Sigmoid colon (tissue), 7 donors: Measurements from ENCODE around the gene GYG1. TPM values are rescaled to one million over a fixed set of nuclear protein-coding genes. Genes with fewer than 3 reads are reported as not detected.

Experiments
- DNase-seq: peaks from one replicate; pipeline ENCODE4 v3.0.0-alpha.2; 2019
- H3K27ac ChIP-seq, 4 donors: fragments of 200-600 bp; sonication (generic); one replicate each; pipeline ENCODE4 v1.5.1; 2016 to 2019; ENCODE audit warnings: mild to moderate bottlenecking in 1 of 4
- H3K27me3 ChIP-seq, 3 donors: fragments of 200-600 bp; sonication (generic); one replicate each; pipeline ENCODE4 v1.5.1; 2019; ENCODE audit warnings: mild to moderate bottlenecking in 1 of 3
- H3K36me3 ChIP-seq, 4 donors: fragments of 200-600 bp; sonication (generic); one replicate each; pipeline ENCODE4 v1.5.1; 2016 to 2019
- H3K4me1 ChIP-seq, 4 donors: fragments of 200-600 bp; sonication (generic); one replicate each; pipeline ENCODE4 v1.5.1; 2017 to 2019
- H3K4me3 ChIP-seq, 4 donors: fragments of 200-600 bp; sonication (generic); one replicate each; pipeline ENCODE4 v1.5.1; 2017 to 2019; ENCODE audit warnings: mild to moderate bottlenecking in 2 of 4, moderate library complexity in 1 of 4
- H3K9me3 ChIP-seq, 4 donors: fragments of 200-600 bp in 3 of 4; sonication (generic) in 3 of 4; one replicate each; pipeline versions ENCODE4 v1.5.1 to v1.6.1; 2013 to 2019
- CTCF ChIP-seq, 4 experiments: fragments of 450-650 bp in 3 of 4; fragments of 200-600 bp in 1 of 4; IDR thresholded peaks; one replicate each; pipeline ENCODE4 v1.5.1; 2016 to 2019; ENCODE audit warnings: antibody characterized with exemption in 4 of 4, mild to moderate bottlenecking in 3 of 4, moderate library complexity in 2 of 4
- EP300 ChIP-seq, 4 donors: sonication (generic); formaldehyde crosslinking; IDR thresholded peaks; one replicate each; pipeline ENCODE4 v1.6.1; 2017; ENCODE audit warnings: antibody characterized with exemption in 4 of 4
- POLR2A ChIP-seq, 2 donors: fragments of 450-650 bp; IDR thresholded peaks; one replicate each; pipeline ENCODE4 v1.6.1; 2016; ENCODE audit warnings: antibody characterized with exemption in 2 of 2, mild to moderate bottlenecking in 2 of 2, moderate library complexity in 2 of 2
- POLR2AphosphoS5 ChIP-seq, 4 donors: sonication (generic); formaldehyde crosslinking; IDR thresholded peaks; one replicate each; pipeline ENCODE4 v1.6.1; 2017; ENCODE audit warnings: antibody characterized with exemption in 4 of 4
- WGBS, 2 donors: extraction: QIAGEN DNeasy Blood & Tissue Kit; methylation state at CpG; one replicate each; pipeline ENCODE4 v1.1.7; 2013; 5-methylcytosine and 5-hydroxymethylcytosine counted together
- intact Hi-C: fragments of 100-400 bp; cut with DNase I; formaldehyde crosslinking; loops from one replicate; pipeline ENCODE4 v1.15.1; 2023
- polyA plus RNA-seq, 3 donors: library from polyadenylated mRNA; stranded (reverse); fragments of 200-250 nt; gene quantifications; one replicate each; pipeline ENCODE4 v1.2.3, GENCODE V29; 2013
- total RNA-seq, 4 donors: library from RNA; depleted of rRNA; stranded (reverse); fragments of >200 nt; gene quantifications; one replicate each; pipeline ENCODE4 v1.1.0, GENCODE V29; 2016
- donor health status: healthy with polysubstance abuse.
- donor health status: Bipolar disorder and iron deficiency.
- donor health status: healthy.

GYG1 gene
- total and polyA plus RNA-seq, 7 donors = 31.8 to 213 (median 142) TPM

- Histone ChIP-seq H3K9me3 (no peaks in the 10 kb centered on the region), H3K36me3 (peaks cover 0 to 59% (median 9%) of the 10 kb centered on the region in 4 donors), H3K4me3 (no peak overlapping the region), H3K4me1 (peaks cover 0 to 72% (median 61%) of the 10 kb centered on the region in 4 donors), H3K27me3 (no peaks in the 10 kb centered on the region), H3K27ac (peak overlapping the region; percentile 45 to 73 (median 61))
- WGBS, 2 donors = 85 to 91% methylated on average over 9 of the region's 9 CpGs
- no peak for DNase-seq
- intact Hi-C loops = no loop called here
- TF ChIP-seq EP300 (IDR thresholded peaks at IDR 0.05) (no peak), POLR2AphosphoS5 (IDR thresholded peaks at IDR 0.05) (peak in 2 of 4 donors; percentile 15 to 22), CTCF (IDR thresholded peaks at IDR 0.05) (no peak), POLR2A (IDR thresholded peaks at IDR 0.05) (no peak)
Measured at GRCh38 chr3:149016669-149017541, 25.6 kb downstream of the GYG1 start.

GRCh38 chr3:149018247-149018646 is 26.9 kb downstream of the GYG1 start:
- peaks cover 0 to 84% (median 69%) of the 10 kb centered on the region in 4 donors for H3K4me1 ChIP-seq
- H3K27ac ChIP-seq = peak overlapping the region; percentile 30 to 71 (median 58)
- TF ChIP-seq POLR2AphosphoS5 (IDR thresholded peaks at IDR 0.05) (no peak), CTCF (IDR thresholded peaks at IDR 0.05) (no peak), EP300 (IDR thresholded peaks at IDR 0.05) (no peak), POLR2A (IDR thresholded peaks at IDR 0.05) (no peak)
- no peak overlapping the region for H3K4me3 ChIP-seq
- no peaks in the 10 kb centered on the region for H3K27me3 ChIP-seq
- H3K9me3 ChIP-seq = no peaks in the 10 kb centered on the region
- no peak for DNase-seq
- 76 to 98% methylated on average over 1 of the region's 1 CpG for WGBS, 2 donors
- peaks cover 0 to 53% (median 10%) of the 10 kb centered on the region in 4 donors for H3K36me3 ChIP-seq
- intact Hi-C loops = no loop called here

GRCh38 chr3:149019580-149019979 is 28.2 kb downstream of the GYG1 start:
- peak overlapping the region in 3 of 4 donors; percentile 55 to 71 (median 68) for H3K27ac ChIP-seq
- intact Hi-C loops = no loop called here

GRCh38 chr3:149020196-149020838 is 29.0 kb downstream of the GYG1 start:
- no peak for TF ChIP-seq POLR2A (IDR thresholded peaks at IDR 0.05)
- TF ChIP-seq CTCF (IDR thresholded peaks at IDR 0.05) = no peak
- TF ChIP-seq POLR2AphosphoS5 (IDR thresholded peaks at IDR 0.05) = peak in 2 of 4 donors; percentile 31 to 36
- TF ChIP-seq EP300 (IDR thresholded peaks at IDR 0.05) = no peak
- peaks cover 0 to 79% (median 66%) of the 10 kb centered on the region in 4 donors for H3K4me1 ChIP-seq
- H3K27me3 ChIP-seq = no peaks in the 10 kb centered on the region
- no peak overlapping the region for H3K4me3 ChIP-seq
- no peaks in the 10 kb centered on the region for H3K9me3 ChIP-seq
- H3K27ac ChIP-seq = peak overlapping the region in 3 of 4 donors; percentile 55 to 71 (median 68)
- WGBS, 2 donors = 84 to 85% methylated on average over 3 of the region's 3 CpGs
- DNase-seq = no peak
- intact Hi-C loops = no loop called here
- H3K36me3 ChIP-seq = peaks cover 0 to 56% (median 24%) of the 10 kb centered on the region in 4 donors

More at GRCh38 chr3:149019580-149019979, 28.2 kb downstream of the GYG1 start:
- Histone ChIP-seq H3K9me3 (no peaks in the 10 kb centered on the region), H3K4me3 (no peak overlapping the region), H3K4me1 (peaks cover 0 to 86% (median 71%) of the 10 kb centered on the region in 4 donors), H3K27me3 (no peaks in the 10 kb centered on the region), H3K36me3 (peaks cover 0 to 53% (median 18%) of the 10 kb centered on the region in 4 donors)
- DNase-seq = no peak
- TF ChIP-seq CTCF (IDR thresholded peaks at IDR 0.05) = no peak
- TF ChIP-seq POLR2A (IDR thresholded peaks at IDR 0.05) = no peak
- no peak for TF ChIP-seq EP300 (IDR thresholded peaks at IDR 0.05)
- no peak for TF ChIP-seq POLR2AphosphoS5 (IDR thresholded peaks at IDR 0.05)
- 93 to 96% methylated on average over 4 of the region's 4 CpGs for WGBS, 2 donors
